SK-N-SH (cell line): ENCODE data around the gene TNFRSF14. TPM values are rescaled to one million over a fixed set of nuclear protein-coding genes. Genes with fewer than 3 reads are reported as not detected.

Experiments
- CTCF ChIA-PET: fragments of 300-600, 350-600 bp; formaldehyde crosslinking; extraction: SDS; loops from one replicate; lab custom pipeline; 2021; lab: Yijun Ruan, JAX
- POLR2A ChIA-PET: fragments of 350-600 bp; sonication (Branson Sonifier 250); formaldehyde crosslinking; extraction: SDS; loops from one replicate; lab custom pipeline; 2020; ENCODE audit warnings: antibody characterized with exemption, inconsistent platforms; lab: Yijun Ruan, JAX
- DNase-seq: peaks from one replicate; pipeline ENCODE4 v3.0.0; 2012
- H2AFZ ChIP-seq: fragments of 200-600 bp; sonication (generic); 2 replicates; pipeline ENCODE4 v1.8.1; 2016; ENCODE audit warnings: antibody characterized with exemption, mild to moderate bottlenecking, low read depth
- H3F3A ChIP-seq: fragments of 200-600 bp; sonication (generic); replicated peaks from 2 replicates; pipeline ENCODE3; 2016; ENCODE audit warnings: antibody characterized with exemption, mild to moderate bottlenecking; ENCODE audit not compliant: insufficient read depth
- H3K27ac ChIP-seq, 2 experiments: fragments of 200-500 bp in 1 of 2; fragments of 200-600 bp in 1 of 2; sonication (Bioruptor generic) in 1 of 2; sonication (generic), shearing (Covaris generic) in 1 of 2; 2 replicates each; pipeline versions ENCODE4 v1.5.1 to v1.6.1; 2014 to 2016; ENCODE audit warnings: low read depth in 2 of 2, inconsistent platforms in 1 of 2, low read length in 1 of 2, mild to moderate bottlenecking in 1 of 2, mixed read lengths in 1 of 2
- H3K27me3 ChIP-seq: fragments of 200-600 bp; sonication (generic), shearing (Covaris generic); 2 replicates; pipeline ENCODE4 v1.6.1; 2016; ENCODE audit warnings: mixed run types; ENCODE audit not compliant: insufficient read depth
- H3K36me3 ChIP-seq, 2 experiments: fragments of 200-500 bp in 1 of 2; fragments of 200-600 bp in 1 of 2; sonication (Bioruptor generic) in 1 of 2; sonication (generic) in 1 of 2; replicated peaks in 1 of 2; 2 replicates each; pipeline versions ENCODE3 to v1.5.1; 2014 to 2016; ENCODE audit warnings: low read length in 1 of 2, mild to moderate bottlenecking in 1 of 2; ENCODE audit not compliant: insufficient read depth in 2 of 2, control insufficient read depth in 1 of 2
- H3K4me1 ChIP-seq, 2 experiments: fragments of 200-500 bp in 1 of 2; fragments of 200-600 bp in 1 of 2; sonication (Bioruptor generic) in 1 of 2; sonication (generic), shearing (Covaris generic) in 1 of 2; 2 replicates each; pipeline versions ENCODE4 v1.5.1 to v1.6.1; 2014 to 2016; ENCODE audit warnings: low read depth in 1 of 2, low read length in 1 of 2, mixed run types in 1 of 2; ENCODE audit not compliant: insufficient read depth in 2 of 2, control insufficient read depth in 1 of 2
- H3K4me2 ChIP-seq: fragments of 200-600 bp; sonication (generic), shearing (Covaris generic); 2 replicates; pipeline ENCODE4 v1.6.1; 2017; ENCODE audit warnings: mixed run types
- H3K4me3 ChIP-seq, 2 experiments: fragments of 200-500 bp in 1 of 2; fragments of 200-600 bp in 1 of 2; sonication (Bioruptor generic) in 1 of 2; sonication (generic), shearing (Covaris generic) in 1 of 2; 2 replicates each; pipeline versions ENCODE4 v1.5.1 to v1.8.1; 2014 to 2016; ENCODE audit warnings: low read depth in 2 of 2, inconsistent platforms in 1 of 2, low read length in 1 of 2, mild to moderate bottlenecking in 1 of 2, mixed read lengths in 1 of 2, moderate library complexity in 1 of 2
- H3K79me2 ChIP-seq: fragments of 200-600 bp; sonication (generic); 2 replicates; pipeline ENCODE4 v1.8.1; 2017; ENCODE audit warnings: mild to moderate bottlenecking; ENCODE audit not compliant: insufficient read depth
- H3K9ac ChIP-seq: fragments of 200-600 bp; sonication (generic); 2 replicates; pipeline ENCODE4 v1.6.1; 2017; ENCODE audit warnings: mixed run types
- H3K9me2 ChIP-seq: fragments of 200-600 bp; sonication (generic); 2 replicates; pipeline ENCODE4 v1.6.1; 2017; ENCODE audit warnings: mixed run types
- H3K9me3 ChIP-seq: fragments of 200-600 bp; sonication (generic); 2 replicates; pipeline ENCODE4 v1.6.1; 2017; ENCODE audit warnings: mixed run types, mild to moderate bottlenecking, moderate library complexity
- H4K20me1 ChIP-seq: fragments of 200-600 bp; sonication (generic); 2 replicates; pipeline ENCODE4 v1.6.1; 2017; ENCODE audit warnings: mild to moderate bottlenecking, mixed run types; ENCODE audit not compliant: insufficient read depth
- CHD2 ChIP-seq: fragments of 150-350 bp; IDR thresholded peaks from 2 replicates; pipeline ENCODE4 v1.6.1; 2018; ENCODE audit warnings: low read length; ENCODE audit not compliant: partially characterized antibody
- CTCF ChIP-seq: fragments of 200-600 bp; sonication (generic); IDR thresholded peaks from 2 replicates; pipeline ENCODE4 v1.6.1; 2017; ENCODE audit warnings: antibody characterized with exemption, mild to moderate bottlenecking, moderate library complexity
- EP300 ChIP-seq, 2 experiments: IDR thresholded peaks; 2 replicates each; pipeline versions ENCODE4 v1.4.0 to v1.6.1; 2012; ENCODE audit warnings: borderline replicate concordance in 1 of 2, low read depth in 1 of 2, low read length in 1 of 2
- GATA2 ChIP-seq: sonication (generic); formaldehyde crosslinking; IDR thresholded peaks from 2 replicates; pipeline ENCODE4 v1.5.0; 2020; ENCODE audit warnings: mild to moderate bottlenecking, missing genetic modification reagents
- MXI1 ChIP-seq: IDR thresholded peaks from 2 replicates; pipeline ENCODE4 v1.6.1; 2012; ENCODE audit warnings: mild to moderate bottlenecking, low read depth, low read length, improper control_type of control experiment
- NFIC ChIP-seq: IDR thresholded peaks from 2 replicates; pipeline ENCODE4 v1.4.0; 2012; ENCODE audit warnings: borderline replicate concordance
- NRF1 ChIP-seq: IDR thresholded peaks from 2 replicates; pipeline ENCODE4 v1.6.1; 2012; ENCODE audit warnings: low read depth, mild to moderate bottlenecking, low read length
- PBX3 ChIP-seq: IDR thresholded peaks from 2 replicates; pipeline ENCODE4; 2012
- RAD21 ChIP-seq: IDR thresholded peaks from 2 replicates; pipeline ENCODE4 v1.6.1; 2012; ENCODE audit warnings: mild to moderate bottlenecking, low read length
- TCF12 ChIP-seq: IDR thresholded peaks from 2 replicates; pipeline ENCODE4 v1.4.0; 2012
- TEAD4 ChIP-seq: IDR thresholded peaks from 2 replicates; pipeline ENCODE4 v1.4.0; 2012; ENCODE audit warnings: mild to moderate bottlenecking, borderline replicate concordance; ENCODE audit not compliant: insufficient read depth
- USF1 ChIP-seq: IDR thresholded peaks from 2 replicates; pipeline ENCODE4 v1.4.0; 2012; ENCODE audit warnings: low read depth, borderline replicate concordance
- YY1 ChIP-seq: IDR thresholded peaks from 2 replicates; pipeline ENCODE4 v1.4.0; 2012; ENCODE audit warnings: low read depth, mild to moderate bottlenecking
- ZBTB33 ChIP-seq: IDR thresholded peaks from 2 replicates; pipeline ENCODE4 v1.4.0; 2012; ENCODE audit warnings: low read depth, borderline replicate concordance
- WGBS: methylation state at CpG from one replicate; pipeline ENCODE4 v1.1.6; 2017; ENCODE audit warnings: low lambda C conversion rate; 5-methylcytosine and 5-hydroxymethylcytosine counted together
- polyA plus RNA-seq, 3 experiments: library from polyadenylated mRNA; depleted of rRNA; stranded (reverse); fragments of >200 nt; gene quantifications; 2 replicates each; pipeline ENCODE4 v1.2.3, GENCODE V29; 2012

Gene TNFRSF14
- polyA plus RNA-seq, 1 of the 3 experiments (the other 2 are of a cell fraction) = 0.28 TPM

GRCh38 chr1:2544093-2544874, 11.9 kb upstream of the TNFRSF14 start:
- TF ChIP-seq TCF12 = no peak
- TF ChIP-seq EP300 (IDR thresholded peaks at IDR 0.05; ENCODE audit: borderline replicate concordance in 1 of 2, low read depth in 1 of 2, low read length in 1 of 2) = peak in 1 of 2 experiments; percentile 51; a peak in 1 of 4 replicates
- TF ChIP-seq ZBTB33 = no peak
- peak; percentile 47; the same call in 1 of the 2 replicates for TF ChIP-seq MXI1
- TF ChIP-seq RAD21 = 0 out of 2 replicates have a peak, but pooled peaks have one; percentile 2
- TF ChIP-seq GATA2 (CRISPR knock-in tag) = peak; percentile 33; the same call in 1 of the 2 replicates
- no peak for TF ChIP-seq NFIC
- DNase-seq = peak; percentile 69
- H3K9me2 ChIP-seq = no peaks in the 10 kb centered on the region
- H3K9me3 ChIP-seq = no peaks in the 10 kb centered on the region
- no peaks in the 10 kb centered on the region for H3K36me3 ChIP-seq
- H3F3A ChIP-seq = no peaks in the 10 kb centered on the region
- CTCF ChIA-PET = interaction anchor here (0.6 to 4.1 kb wide), 13 partner anchors 12 to 131 kb away, joined by 3 to 35 read pairs (median 4); partner anchors contain the start of genes HES5 and PLCH2
- no peaks in the 10 kb centered on the region for H3K79me2 ChIP-seq
- peak overlapping the region; percentile 44; the same call in 1 of the 2 replicates for H3K4me2 ChIP-seq
- H3K27ac ChIP-seq = peak overlapping the region in 1 of 2 experiments; percentile 97; a peak in 2 of 4 replicates
- H4K20me1 ChIP-seq = no peaks in the 10 kb centered on the region
- H3K4me1 ChIP-seq = peaks cover 0 to 56% of the 10 kb centered on the region in 2 experiments; a peak in 1 of 4 replicates
- H3K27me3 ChIP-seq = no peaks in the 10 kb centered on the region
- H2AFZ ChIP-seq = no peak overlapping the region
- no peak overlapping the region for H3K9ac ChIP-seq
- WGBS = 52% methylated on average over 12 of the region's 26 CpGs
- no peak overlapping the region for H3K4me3 ChIP-seq
- POLR2A ChIA-PET = interaction anchor here (0.6 to 3.6 kb wide), 14 partner anchors 12 to 1651 kb away, joined by 3 to 24 read pairs (median 4); partner anchors contain the start of genes PANK4 and PLCH2

GRCh38 chr1:2544875-2545640, 11.1 kb upstream of the TNFRSF14 start:
- POLR2A ChIA-PET = interaction anchor here (0.6 to 3.6 kb wide), 9 partner anchors 11 to 85 kb away, joined by 3 to 24 read pairs (median 6); partner anchors contain the start of genes PANK4 and PLCH2
- Histone ChIP-seq H3K9ac (no peak overlapping the region), H4K20me1 (no peaks in the 10 kb centered on the region), H3K36me3 (no peaks in the 10 kb centered on the region), H3K27ac (peak overlapping the region in 1 of 2 experiments; percentile 97; a peak in 2 of 4 replicates), H3F3A (no peaks in the 10 kb centered on the region), H2AFZ (no peak overlapping the region), H3K4me1 (peaks cover 0 to 56% of the 10 kb centered on the region in 2 experiments; a peak in 1 of 4 replicates), H3K79me2 (no peaks in the 10 kb centered on the region), H3K9me3 (no peaks in the 10 kb centered on the region), H3K9me2 (no peaks in the 10 kb centered on the region), H3K4me2 (no peak overlapping the region), H3K4me3 (no peak overlapping the region), H3K27me3 (no peaks in the 10 kb centered on the region)
- CTCF ChIA-PET = interaction anchor here (0.8 to 5.1 kb wide), 12 partner anchors 13 to 131 kb away, joined by 3 to 53 read pairs (median 7); partner anchors contain the start of gene HES5
- no CpG with 5 or more reads among the region's 19 CpGs for WGBS
- DNase-seq = no peak
- TF ChIP-seq USF1 (no peak), YY1 (no peak), RAD21 (no peak), CHD2 (no peak), PBX3 (no peak), ZBTB33 (no peak), CTCF (no peak), NRF1 (no peak), TEAD4 (no peak), EP300 (IDR thresholded peaks at IDR 0.05; ENCODE audit: borderline replicate concordance in 1 of 2, low read depth in 1 of 2, low read length in 1 of 2) (no peak), GATA2 (CRISPR knock-in tag) (no peak)
